Activated CD8-positive, alpha-beta T cell treated with anti-CD3 and anti-CD28 coated beads for 36 hours (primary cell): ENCODE results near the gene RTN4. TPM values are rescaled to one million over a fixed set of nuclear protein-coding genes. Genes with fewer than 3 reads are reported as not detected.
"Not testable (repeated sequence)": the region's sequence is repeated elsewhere in the genome, so short reads cannot be mapped to it uniquely, and the experiment has no call there.

Experiments
- ATAC-seq: fragments of 200-7000 bp; cut with Tn5 transposase; one replicate; pipeline ENCODE4 v1.10.0; 2021; ENCODE audit warnings: mild to moderate bottlenecking, moderate library complexity
- CTCF ChIA-PET: fragments of 350-600 bp; sonication (Branson Sonifier 250); formaldehyde crosslinking; loops from one replicate; lab custom pipeline; 2021; ENCODE audit warnings: antibody characterized with exemption; lab: Charles Lee
- POLR2A ChIA-PET: fragments of 350-600 bp; sonication (Branson Sonifier 250); formaldehyde crosslinking; loops from one replicate; lab custom pipeline; 2021; ENCODE audit warnings: antibody characterized with exemption; lab: Charles Lee
- DNase-seq: peaks from one replicate; pipeline ENCODE4 v3.0.0-alpha.2; 2020
- H3K27ac Mint-ChIP-seq: one replicate; pipeline ENCODE4 v1.8.0; 2021; ENCODE audit warnings: mild to moderate bottlenecking, mixed read lengths
- H3K27me3 Mint-ChIP-seq: one replicate; pipeline ENCODE4 v1.8.0; 2021; ENCODE audit warnings: mixed read lengths
- H3K36me3 Mint-ChIP-seq: one replicate; pipeline ENCODE4 v1.8.0; 2021; ENCODE audit warnings: low read depth, mixed read lengths
- H3K4me1 Mint-ChIP-seq: one replicate; pipeline ENCODE4 v1.8.0; 2021; ENCODE audit warnings: low read depth, mixed read lengths
- H3K4me3 Mint-ChIP-seq: one replicate; pipeline ENCODE4 v1.8.0; 2021; ENCODE audit warnings: mild to moderate bottlenecking, moderate library complexity, mixed read lengths
- H3K9me3 Mint-ChIP-seq: one replicate; pipeline ENCODE4 v1.8.0; 2021; ENCODE audit warnings: mixed read lengths
- CTCF ChIP-seq: fragments of 200-600 bp; IDR thresholded peaks from one replicate; pipeline ENCODE4 v1.8.0; 2022; ENCODE audit warnings: antibody characterized with exemption, mild to moderate bottlenecking
- intact Hi-C: fragments of 100-400 bp; cut with micrococcal nuclease; formaldehyde crosslinking; loops from one replicate; pipeline ENCODE4 v1.10.0; 2022
- total RNA-seq, 2 experiments: library from RNA; stranded (reverse); gene quantifications; one replicate each; pipeline ENCODE4 v1.2.3, GENCODE V29; 2021

RTN4 gene
- total RNA-seq, 2 experiments from 2014 or later = 81.5 to 85.0 TPM

DNA sequence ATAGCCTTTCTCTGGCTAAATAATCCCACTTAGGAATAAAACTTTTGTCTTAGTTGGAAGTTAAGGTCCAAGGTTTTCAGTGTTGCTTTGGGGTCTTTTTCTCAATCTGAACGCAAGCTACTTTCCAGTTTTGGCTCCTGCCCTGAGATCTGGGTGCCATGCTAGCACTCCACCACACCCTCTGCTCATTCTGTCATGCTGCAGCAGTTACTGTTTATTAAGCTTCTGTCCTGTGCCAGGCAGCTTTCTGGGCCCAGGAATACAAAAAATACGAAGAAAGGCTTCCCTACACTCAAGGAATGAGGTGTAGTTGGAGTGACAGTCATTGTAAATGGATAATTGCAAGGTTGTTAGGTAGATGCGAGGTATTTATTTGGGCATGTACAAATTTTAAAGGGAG, 46.3 kb upstream of the RTN4 start:
- Mint-ChIP-seq H3K27ac (no peak overlapping the region), H3K27me3 (no peaks in the 10 kb centered on the region), H3K36me3 (no peaks in the 10 kb centered on the region), H3K9me3 (no peaks in the 10 kb centered on the region), H3K4me1 (peaks cover 19% of the 10 kb centered on the region), H3K4me3 (no peak overlapping the region)
- intact Hi-C loops = no loop called here
- ChIA-PET CTCF (interaction anchor here (1.2 to 2.2 kb wide), 2 partner anchors 71 to 198 kb away, joined by 3 to 6 read pairs; no protein-coding TSS in a partner anchor), POLR2A (no interaction called here)
- ATAC-seq (no peak), DNase-seq (no peak)
- no peak for TF ChIP-seq CTCF

- Mint-ChIP-seq H3K4me3 (no peak overlapping the region), H3K27me3 (no peaks in the 10 kb centered on the region), H3K36me3 (no peaks in the 10 kb centered on the region), H3K9me3 (no peaks in the 10 kb centered on the region), H3K27ac (no peak overlapping the region), H3K4me1 (peaks cover 5% of the 10 kb centered on the region)
- TF ChIP-seq CTCF = no peak
- DNase-seq (no peak), ATAC-seq (no peak)
- ChIA-PET POLR2A (interaction anchor here (0.6 kb wide), 1 partner anchor 30 kb away, joined by 3 read pairs; no protein-coding TSS in a partner anchor), CTCF (interaction anchor here (1.0 kb wide), 1 partner anchor 254 kb away, joined by 3 read pairs; no protein-coding TSS in a partner anchor)
- intact Hi-C loops = no loop called here
These were observed 43.1 kb upstream of the RTN4 start for GRCh38 chr2:55093381-55093780.

GRCh38 chr2:55092439-55092838, 42.2 kb upstream of the RTN4 start:
- POLR2A ChIA-PET = no interaction called here
- intact Hi-C loops = no loop called here
- Mint-ChIP-seq H3K4me1 (peaks cover 5% of the 10 kb centered on the region), H3K4me3 (no peak overlapping the region), H3K9me3 (no peaks in the 10 kb centered on the region), H3K27ac (no peak overlapping the region), H3K27me3 (no peaks in the 10 kb centered on the region), H3K36me3 (no peaks in the 10 kb centered on the region)
- CTCF ChIA-PET = interaction anchor here (0.6 to 1.1 kb wide), 3 partner anchors 11 to 254 kb away, joined by 3 read pairs; no protein-coding TSS in a partner anchor
- no peak for TF ChIP-seq CTCF
- ATAC-seq (peak; percentile 45), DNase-seq (no peak)

- H3K4me1 Mint-ChIP-seq, intact Hi-C loops, H3K27me3 Mint-ChIP-seq, ATAC-seq, H3K36me3 Mint-ChIP-seq, DNase-seq, H3K27ac Mint-ChIP-seq, H3K4me3 Mint-ChIP-seq, H3K9me3 Mint-ChIP-seq: not testable (repeated sequence)
- POLR2A ChIA-PET = interaction anchor here (0.9 kb wide), 1 partner anchor 9 kb away, joined by 3 read pairs; no protein-coding TSS in a partner anchor
- CTCF ChIA-PET = interaction anchor here (0.6 to 1.1 kb wide), 2 partner anchors 12 to 17 kb away, joined by 3 read pairs; no protein-coding TSS in a partner anchor
These were observed 41.4 kb upstream of the RTN4 start for GRCh38 chr2:55091681-55092080.

- Mint-ChIP-seq H3K27ac (no peak overlapping the region), H3K27me3 (no peaks in the 10 kb centered on the region), H3K36me3 (no peaks in the 10 kb centered on the region), H3K4me1 (peaks cover 5% of the 10 kb centered on the region), H3K9me3 (no peaks in the 10 kb centered on the region), H3K4me3 (no peak overlapping the region)
- ChIA-PET POLR2A (interaction anchor here (0.9 kb wide), 1 partner anchor 10 kb away, joined by 3 read pairs; no protein-coding TSS in a partner anchor), CTCF (no interaction called here)
- ATAC-seq = no peak
- no peak for TF ChIP-seq CTCF
- intact Hi-C loops = no loop called here
- no peak for DNase-seq
These were observed 40.5 kb upstream of the RTN4 start for GRCh38 chr2:55090702-55091101.
